Glutamatergic neuron (in vitro differentiated cells): ENCODE data around the gene LPCAT1. TPM values are rescaled to one million over a fixed set of nuclear protein-coding genes. Genes with fewer than 3 reads are reported as not detected.
"Not testable (repeated sequence)": the region's sequence is repeated elsewhere in the genome, so short reads cannot be mapped to it uniquely, and the experiment has no call there.

Experiments used
- DNase-seq: peaks from one replicate; pipeline ENCODE4 v3.0.0; 2022
- H3K27ac Mint-ChIP-seq: one replicate; pipeline ENCODE4 v1.8.0; 2020; ENCODE audit warnings: mild to moderate bottlenecking, mixed read lengths, inconsistent platforms; ENCODE audit not compliant: unreplicated experiment
- H3K27me3 Mint-ChIP-seq: one replicate; pipeline ENCODE4 v1.8.0; 2020; ENCODE audit warnings: mild to moderate bottlenecking, moderate library complexity, mixed read lengths, inconsistent platforms; ENCODE audit not compliant: unreplicated experiment
- H3K36me3 Mint-ChIP-seq: one replicate; pipeline ENCODE4 v1.8.0; 2020; ENCODE audit warnings: mild to moderate bottlenecking, mixed read lengths, inconsistent platforms; ENCODE audit not compliant: unreplicated experiment
- H3K4me1 Mint-ChIP-seq: one replicate; pipeline ENCODE4 v1.8.0; 2020; ENCODE audit warnings: mild to moderate bottlenecking, low read depth, mixed read lengths, inconsistent platforms; ENCODE audit not compliant: unreplicated experiment
- H3K4me3 Mint-ChIP-seq: one replicate; pipeline ENCODE4 v1.8.0; 2020; ENCODE audit warnings: mild to moderate bottlenecking, mixed read lengths, inconsistent platforms; ENCODE audit not compliant: unreplicated experiment
- H3K9me3 Mint-ChIP-seq: one replicate; pipeline ENCODE4 v1.8.0; 2020; ENCODE audit warnings: mild to moderate bottlenecking, moderate library complexity, mixed read lengths, inconsistent platforms; ENCODE audit not compliant: unreplicated experiment
- total RNA-seq: library from RNA; stranded (reverse); fragmentation: NEBNext Ultra II Directional; extraction: Animal tissue kit (Norgen Biotek cat#: 25700); gene quantifications from one replicate; pipeline ENCODE4 v1.2.1, GENCODE V29; 2021; ENCODE audit not compliant: unreplicated experiment
- TF ChIP-seq, protein P1 (sequence below): fragments of 200-600 bp; sonication (generic); IDR thresholded peaks from one replicate; pipeline ENCODE4 v1.5.0; 2021; ENCODE audit not compliant: partially characterized antibody, unreplicated experiment

Gene LPCAT1
- total RNA-seq, 1 donor from 2014 or later, result 113 TPM

DNA sequence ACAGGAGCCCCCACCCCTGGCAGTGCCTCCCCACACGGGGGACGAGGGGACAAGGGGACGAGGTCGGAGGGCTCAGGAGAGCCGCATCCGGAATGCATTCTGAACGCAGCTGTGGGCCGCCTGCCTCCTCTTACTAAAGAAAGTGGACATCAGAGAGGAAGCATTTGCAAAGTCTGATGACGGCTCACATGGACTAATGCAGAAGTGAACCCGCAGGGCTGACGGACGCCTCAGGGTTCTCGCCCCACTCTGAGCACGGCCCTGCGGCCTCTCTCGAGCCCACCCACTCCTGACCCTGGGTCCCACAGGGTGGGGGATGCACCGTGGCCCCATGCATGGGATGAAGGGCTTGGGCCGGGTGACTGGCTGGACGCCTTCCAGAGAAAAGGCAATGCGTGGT, 5.9 kb downstream of the LPCAT1 start:
- DNase-seq, result peak; percentile 12
- Mint-ChIP-seq H3K36me3 (no peaks in the 10 kb centered on the region), H3K4me3 (no peak overlapping the region), H3K27ac (no peak overlapping the region), H3K4me1 (peaks cover 20% of the 10 kb centered on the region), H3K9me3 (no peaks in the 10 kb centered on the region), H3K27me3 (peaks cover 6% of the 10 kb centered on the region)
- TF ChIP-seq, protein P1, sequence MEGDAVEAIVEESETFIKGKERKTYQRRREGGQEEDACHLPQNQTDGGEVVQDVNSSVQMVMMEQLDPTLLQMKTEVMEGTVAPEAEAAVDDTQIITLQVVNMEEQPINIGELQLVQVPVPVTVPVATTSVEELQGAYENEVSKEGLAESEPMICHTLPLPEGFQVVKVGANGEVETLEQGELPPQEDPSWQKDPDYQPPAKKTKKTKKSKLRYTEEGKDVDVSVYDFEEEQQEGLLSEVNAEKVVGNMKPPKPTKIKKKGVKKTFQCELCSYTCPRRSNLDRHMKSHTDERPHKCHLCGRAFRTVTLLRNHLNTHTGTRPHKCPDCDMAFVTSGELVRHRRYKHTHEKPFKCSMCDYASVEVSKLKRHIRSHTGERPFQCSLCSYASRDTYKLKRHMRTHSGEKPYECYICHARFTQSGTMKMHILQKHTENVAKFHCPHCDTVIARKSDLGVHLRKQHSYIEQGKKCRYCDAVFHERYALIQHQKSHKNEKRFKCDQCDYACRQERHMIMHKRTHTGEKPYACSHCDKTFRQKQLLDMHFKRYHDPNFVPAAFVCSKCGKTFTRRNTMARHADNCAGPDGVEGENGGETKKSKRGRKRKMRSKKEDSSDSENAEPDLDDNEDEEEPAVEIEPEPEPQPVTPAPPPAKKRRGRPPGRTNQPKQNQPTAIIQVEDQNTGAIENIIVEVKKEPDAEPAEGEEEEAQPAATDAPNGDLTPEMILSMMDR, result no peak

DNA sequence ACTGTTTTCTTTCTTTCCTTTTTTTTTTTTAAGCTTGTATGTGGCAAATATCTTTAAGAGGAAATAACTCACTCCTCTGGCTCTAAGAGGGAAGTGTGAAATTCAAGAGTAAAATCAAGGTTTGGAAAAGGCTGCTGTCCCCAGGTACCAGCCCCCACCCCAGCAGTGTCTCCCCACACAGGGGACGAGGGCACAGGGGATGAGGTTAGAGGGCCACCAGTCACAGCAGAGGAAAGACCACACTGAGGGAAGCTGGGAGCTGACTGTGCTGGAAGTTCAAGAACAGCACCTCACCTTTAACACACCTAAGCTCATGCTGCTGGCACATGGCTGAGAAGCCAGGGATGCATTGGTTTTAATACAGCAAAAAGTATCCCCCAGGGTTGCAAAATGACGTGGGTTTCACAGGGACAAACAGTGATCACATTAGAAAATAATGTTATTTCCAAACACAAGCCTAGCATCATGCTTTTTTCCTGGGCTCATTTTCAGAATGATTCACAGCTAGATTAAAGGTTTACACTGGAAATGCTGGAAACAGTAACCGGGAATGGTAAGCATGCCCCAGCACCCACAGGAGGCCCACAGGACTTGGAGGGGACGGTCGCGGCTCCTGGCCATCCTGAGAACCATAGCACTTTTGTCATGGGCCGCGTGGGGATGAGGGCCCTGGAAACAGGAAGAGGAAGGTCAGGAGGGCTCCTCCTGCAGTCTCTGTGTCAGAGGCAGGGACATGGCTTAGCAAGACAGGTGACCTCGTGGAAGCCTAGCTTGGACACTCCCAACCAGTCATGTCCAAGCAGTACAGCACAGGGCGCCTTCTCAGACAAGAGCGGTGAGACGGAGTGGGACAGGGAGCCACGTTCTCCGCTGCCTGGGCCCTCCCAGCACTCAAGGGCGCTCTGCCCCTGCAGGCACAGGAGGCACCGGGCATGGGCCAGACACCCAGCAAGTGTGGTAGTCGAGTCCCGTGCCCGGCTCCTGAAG, 6.9 kb downstream of the LPCAT1 start:
- Mint-ChIP-seq H3K27me3 (peaks cover 6% of the 10 kb centered on the region), H3K36me3 (no peaks in the 10 kb centered on the region), H3K27ac (no peak overlapping the region), H3K9me3 (peaks cover 3% of the 10 kb centered on the region), H3K4me3 (no peak overlapping the region), H3K4me1 (peaks cover 18% of the 10 kb centered on the region)
- TF ChIP-seq, protein P1, result no peak
- DNase-seq, result peak; percentile 12

DNA sequence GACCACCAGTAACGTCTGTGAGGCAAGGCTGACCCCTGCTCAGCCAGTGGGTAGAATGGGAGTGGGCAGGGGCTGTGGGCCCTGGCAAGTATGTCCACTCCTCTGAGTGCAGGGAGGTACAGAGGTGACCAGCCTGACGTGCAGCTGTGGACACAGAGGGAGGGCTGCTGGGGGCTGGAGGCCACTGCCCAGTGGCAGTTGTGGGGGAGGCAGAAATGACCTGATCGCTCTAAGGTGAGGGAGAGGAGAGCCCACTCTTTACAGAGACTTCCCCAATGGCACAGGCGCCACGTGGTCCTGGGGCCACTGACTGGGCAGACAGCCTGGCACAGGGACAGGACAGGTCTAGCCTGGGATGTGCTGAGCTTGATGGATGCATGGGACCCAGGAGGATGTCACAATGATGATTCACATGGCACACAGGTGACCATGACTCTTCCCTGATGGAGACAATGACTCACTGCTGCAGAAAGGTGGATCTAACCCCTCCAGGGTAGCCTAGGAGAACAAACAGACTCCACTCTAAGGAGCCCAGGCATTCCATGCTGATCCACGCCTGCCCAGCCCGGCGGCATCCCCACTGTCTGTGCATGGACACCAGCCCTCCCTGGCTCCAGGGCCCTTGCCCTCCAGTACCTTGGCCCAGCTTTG, 7.7 kb downstream of the LPCAT1 start:
- no peak overlapping the region for H3K27ac Mint-ChIP-seq
- H3K4me1 Mint-ChIP-seq, result peaks cover 18% of the 10 kb centered on the region
- peak; percentile 13 for DNase-seq
- peaks cover 5% of the 10 kb centered on the region for H3K9me3 Mint-ChIP-seq
- peaks cover 3% of the 10 kb centered on the region for H3K36me3 Mint-ChIP-seq
- TF ChIP-seq, protein P1, result no peak
- peaks cover 6% of the 10 kb centered on the region for H3K27me3 Mint-ChIP-seq
- H3K4me3 Mint-ChIP-seq, result no peak overlapping the region

DNA sequence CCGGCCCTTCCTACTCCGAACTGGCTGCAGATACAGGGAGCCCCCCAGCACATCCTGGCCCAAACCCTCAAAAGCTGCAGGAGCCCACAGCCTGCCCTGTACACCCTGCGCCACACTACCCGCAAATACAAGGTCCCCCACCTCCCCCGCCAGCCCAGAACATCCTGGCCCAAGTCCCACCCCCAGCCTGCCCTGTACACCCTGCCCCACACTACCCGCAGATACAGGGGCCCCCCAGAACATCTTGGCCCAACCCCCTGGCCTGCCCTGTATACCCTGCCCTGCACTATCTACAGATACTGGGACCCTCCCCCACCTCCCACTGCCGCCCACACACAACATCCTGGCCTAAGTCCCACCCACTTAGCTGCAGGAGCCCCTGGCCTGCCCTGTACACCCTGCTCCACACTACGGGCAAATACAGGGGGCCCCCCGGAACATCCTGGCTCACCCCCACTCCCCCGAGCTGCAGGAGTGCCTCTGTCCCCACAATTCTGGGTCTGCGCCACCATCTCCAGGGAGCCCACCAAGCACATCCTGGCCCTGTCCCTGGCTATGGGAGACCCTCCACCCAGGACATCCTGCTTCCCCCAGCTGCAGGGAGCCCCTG, 8.3 kb downstream of the LPCAT1 start:
- TF ChIP-seq, protein P1, result no peak
- H3K9me3 Mint-ChIP-seq, result peaks cover 5% of the 10 kb centered on the region
- H3K27me3 Mint-ChIP-seq, result peaks cover 4% of the 10 kb centered on the region
- no peak overlapping the region for H3K4me3 Mint-ChIP-seq
- DNase-seq, result peak; percentile 14
- H3K4me1 Mint-ChIP-seq, result peaks cover 16% of the 10 kb centered on the region
- peaks cover 3% of the 10 kb centered on the region for H3K36me3 Mint-ChIP-seq
- H3K27ac Mint-ChIP-seq, result no peak overlapping the region

DNA sequence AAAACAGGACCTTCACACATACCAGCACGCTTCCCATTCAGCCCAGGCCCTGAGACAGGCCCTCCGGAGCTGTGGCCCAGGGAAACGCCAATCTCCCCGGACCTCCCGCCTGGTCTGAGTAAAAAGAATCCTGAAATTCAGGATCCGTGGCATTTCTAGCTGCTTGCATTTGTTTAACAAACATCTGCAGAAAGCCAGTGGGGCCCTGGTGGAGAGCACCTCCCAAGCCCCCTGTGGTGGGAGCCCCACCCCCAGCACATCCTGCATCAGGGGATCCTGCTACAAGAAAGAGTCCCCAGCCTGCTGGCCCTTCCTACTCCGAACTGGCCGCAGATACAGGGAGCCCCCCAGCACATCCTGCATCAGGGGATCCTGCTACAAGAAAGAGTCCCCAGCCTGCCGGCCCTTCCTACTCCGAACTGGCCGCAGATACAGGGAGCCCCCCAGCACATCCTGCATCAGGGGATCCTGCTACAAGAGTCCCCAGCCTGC, 8.9 kb downstream of the LPCAT1 start:
- not testable (repeated sequence) for H3K9me3 Mint-ChIP-seq, H3K27me3 Mint-ChIP-seq, H3K27ac Mint-ChIP-seq, H3K36me3 Mint-ChIP-seq, H3K4me3 Mint-ChIP-seq
- peak; percentile 14 for DNase-seq
- peaks cover 19% of the 10 kb centered on the region for H3K4me1 Mint-ChIP-seq
